Uterus (tissue), 2 donors: ENCODE data around the gene ZMYND12.

Source experiments
- POLR2A ChIP-seq, 2 donors: fragments of 450-650 bp; IDR thresholded peaks; one replicate each; pipeline ENCODE4 v1.6.1; 2016; ENCODE audit warnings: antibody characterized with exemption in 2 of 2, mild to moderate bottlenecking in 1 of 2, moderate library complexity in 1 of 2
- TF ChIP-seq, protein P1 (sequence below), 4 experiments: fragments of 200-600 bp in 2 of 4; fragments of 450-650 bp in 2 of 4; sonication (generic) in 2 of 4; IDR thresholded peaks; one replicate each; pipeline ENCODE4 v1.5.1; 2016 to 2019; ENCODE audit warnings: antibody characterized with exemption in 4 of 4, mild to moderate bottlenecking in 2 of 4, moderate library complexity in 1 of 4

DNA sequence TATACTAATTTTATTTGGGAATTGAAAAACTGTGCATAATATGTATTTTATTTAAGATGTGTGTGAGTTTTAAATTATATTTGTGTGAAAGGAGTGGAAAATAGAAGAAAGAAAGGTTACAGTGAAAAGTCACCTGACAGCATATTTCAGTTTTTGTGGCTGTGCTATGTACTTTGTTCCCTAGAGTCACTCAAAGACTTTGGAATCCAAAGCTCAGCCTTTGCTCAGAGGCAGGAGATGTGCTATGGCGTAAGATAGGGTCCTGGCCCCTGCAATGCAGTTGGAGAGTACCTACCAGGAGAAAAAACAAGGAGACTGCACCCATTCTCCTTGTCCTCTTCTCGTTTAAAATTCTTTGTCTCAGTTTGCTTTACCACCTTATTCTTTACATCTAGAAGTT is 10.2 kb upstream of the ZMYND12 start:
- TF ChIP-seq, protein P1, sequence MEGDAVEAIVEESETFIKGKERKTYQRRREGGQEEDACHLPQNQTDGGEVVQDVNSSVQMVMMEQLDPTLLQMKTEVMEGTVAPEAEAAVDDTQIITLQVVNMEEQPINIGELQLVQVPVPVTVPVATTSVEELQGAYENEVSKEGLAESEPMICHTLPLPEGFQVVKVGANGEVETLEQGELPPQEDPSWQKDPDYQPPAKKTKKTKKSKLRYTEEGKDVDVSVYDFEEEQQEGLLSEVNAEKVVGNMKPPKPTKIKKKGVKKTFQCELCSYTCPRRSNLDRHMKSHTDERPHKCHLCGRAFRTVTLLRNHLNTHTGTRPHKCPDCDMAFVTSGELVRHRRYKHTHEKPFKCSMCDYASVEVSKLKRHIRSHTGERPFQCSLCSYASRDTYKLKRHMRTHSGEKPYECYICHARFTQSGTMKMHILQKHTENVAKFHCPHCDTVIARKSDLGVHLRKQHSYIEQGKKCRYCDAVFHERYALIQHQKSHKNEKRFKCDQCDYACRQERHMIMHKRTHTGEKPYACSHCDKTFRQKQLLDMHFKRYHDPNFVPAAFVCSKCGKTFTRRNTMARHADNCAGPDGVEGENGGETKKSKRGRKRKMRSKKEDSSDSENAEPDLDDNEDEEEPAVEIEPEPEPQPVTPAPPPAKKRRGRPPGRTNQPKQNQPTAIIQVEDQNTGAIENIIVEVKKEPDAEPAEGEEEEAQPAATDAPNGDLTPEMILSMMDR (IDR thresholded peaks at IDR 0.05): no peak
- no peak for TF ChIP-seq POLR2A (IDR thresholded peaks at IDR 0.05)
